NCI-H345 treated with DMSO at 0.1 percent for 48 hours (cell line): ENCODE measurements around the gene ERGIC2.

Experiments
- DNase-seq: peaks from one replicate; lab custom pipeline; 2025; ENCODE audit not compliant: unreplicated experiment; lab: John Stamatoyannopoulos, UW

Gene ERGIC2

DNA sequence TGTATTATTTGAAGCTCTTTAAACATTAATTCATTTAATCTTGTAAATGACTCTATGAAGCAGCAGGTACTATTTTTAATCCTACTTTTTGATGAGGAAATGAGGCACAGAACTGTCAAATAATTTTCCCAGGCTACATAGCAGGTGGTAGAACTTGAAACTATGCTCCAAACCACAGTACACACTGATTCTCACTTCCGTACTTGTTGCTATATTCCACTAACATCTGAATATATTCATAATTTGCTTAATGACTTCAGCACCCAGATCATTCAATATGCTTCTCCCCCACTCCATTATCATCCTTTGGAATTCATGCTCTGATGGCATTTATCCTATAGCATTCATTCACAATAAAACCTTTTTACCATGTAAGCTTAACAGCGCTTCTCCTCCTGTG lies 4.9 kb downstream of the ERGIC2 start:
- DNase-seq, result no peak

DNA sequence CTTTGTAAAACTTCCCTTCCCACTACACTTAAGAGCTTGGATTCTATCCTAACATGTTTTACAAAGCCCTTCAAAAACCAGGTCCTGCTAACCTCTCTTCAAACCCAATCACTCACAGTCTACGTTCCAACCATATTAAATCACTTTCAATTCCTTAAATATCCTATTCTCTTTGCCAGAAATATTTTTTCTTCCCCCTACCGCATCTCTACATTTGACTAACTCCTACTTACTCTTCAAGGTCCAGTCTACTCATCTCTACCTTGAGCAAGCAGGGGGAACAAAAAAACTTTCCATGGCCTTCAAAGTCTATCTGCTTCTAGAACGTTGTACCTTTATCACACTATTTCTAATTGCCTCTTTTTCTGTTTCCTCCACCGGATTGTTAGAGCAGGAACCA lies 6.1 kb downstream of the ERGIC2 start:
- no peak for DNase-seq

DNA sequence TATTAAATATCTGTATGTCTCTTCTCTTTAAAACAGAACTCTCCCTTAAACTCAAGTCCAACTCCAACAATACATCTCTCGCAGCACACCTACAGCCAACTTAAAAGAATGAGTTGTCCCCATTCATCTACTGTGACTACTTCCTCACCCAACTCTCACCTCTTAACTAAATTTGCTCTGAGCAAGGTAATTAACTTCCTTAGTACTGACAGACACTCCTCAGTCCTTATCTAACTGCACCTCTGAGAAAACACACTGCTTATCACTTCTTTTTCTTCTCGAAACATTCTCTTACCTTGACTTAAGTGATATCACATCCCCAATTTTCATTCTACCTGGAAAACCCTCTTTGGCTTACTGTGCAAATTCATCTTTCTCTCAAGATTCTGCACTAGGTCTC lies 7.0 kb downstream of the ERGIC2 start:
- DNase-seq, result no peak

- no peak for DNase-seq
Observed at GRCh38 chr12:29365091-29365490, 15.9 kb downstream of the ERGIC2 start.

- no peak for DNase-seq
Observed at GRCh38 chr12:29354954-29355353, 26.0 kb downstream of the ERGIC2 start.

DNA sequence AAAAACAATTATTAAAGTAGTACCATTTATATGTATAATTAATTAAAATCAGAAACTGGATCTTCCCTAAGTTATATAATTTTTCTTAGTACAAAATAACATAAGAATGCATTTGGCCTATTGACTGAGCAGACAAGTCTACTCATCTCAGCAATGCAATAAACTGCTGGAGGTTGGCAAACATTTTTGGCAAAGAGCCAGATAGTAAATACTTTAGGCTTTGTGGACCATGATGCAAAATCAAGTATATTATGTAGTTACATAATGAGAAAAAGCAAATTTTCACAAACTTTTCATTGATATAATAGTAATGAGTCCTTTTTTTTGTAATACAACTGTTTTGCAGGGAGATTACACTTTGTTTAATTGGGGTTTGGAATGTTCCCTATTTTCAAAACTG lies 30.9 kb downstream of the ERGIC2 start:
- peak; percentile 25 for DNase-seq

- DNase-seq, result no peak
Observed at GRCh38 chr12:29346769-29347421, 34.1 kb downstream of the ERGIC2 start.

- no peak for DNase-seq
Observed at GRCh38 chr12:29343022-29343799, 37.8 kb downstream of the ERGIC2 start.

DNA sequence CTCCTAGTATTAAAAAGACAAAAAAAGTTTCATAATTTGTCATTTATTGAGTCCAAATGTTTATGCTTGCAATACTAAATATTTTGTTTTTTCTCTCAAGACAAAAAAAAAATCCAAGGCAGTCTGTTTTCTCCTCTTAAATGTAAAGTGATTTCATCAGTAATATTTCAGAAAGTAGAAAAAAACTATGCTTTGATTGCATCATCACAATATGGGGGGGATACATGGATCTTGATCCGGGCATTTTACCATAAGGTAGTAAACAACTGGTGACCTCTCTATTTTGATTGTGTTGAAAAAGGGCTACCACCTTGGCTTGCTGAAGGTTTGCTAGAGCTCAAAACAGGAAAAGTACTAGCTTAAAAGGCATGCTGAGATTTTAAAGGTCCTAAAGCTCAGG lies 43.6 kb downstream of the ERGIC2 start:
- DNase-seq, result no peak

- DNase-seq, result no peak
Observed at GRCh38 chr12:29334937-29335336, 46.0 kb downstream of the ERGIC2 start.

DNA sequence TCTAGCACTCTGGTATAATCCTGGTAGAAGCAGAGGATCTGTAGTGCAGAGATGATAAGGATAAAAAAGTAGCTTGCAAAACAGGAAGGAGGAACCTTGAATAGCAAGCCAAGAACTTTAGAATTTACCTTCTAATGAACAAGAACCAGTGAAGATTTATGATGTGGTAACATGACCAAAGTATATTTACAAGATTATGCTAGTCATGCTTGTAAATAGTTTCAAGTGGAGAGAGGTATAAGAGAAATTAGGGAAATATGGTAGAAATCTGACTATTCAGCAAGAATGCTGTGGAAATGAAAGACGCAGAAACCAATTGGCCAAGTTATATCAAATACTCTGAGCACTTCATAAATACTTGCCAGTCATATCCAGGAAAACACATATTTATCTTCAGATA lies 47.8 kb downstream of the ERGIC2 start:
- DNase-seq, result no peak

GRCh38 chr12:29329411-29329810 lies 51.6 kb downstream of the ERGIC2 start:
- DNase-seq, result no peak

DNA sequence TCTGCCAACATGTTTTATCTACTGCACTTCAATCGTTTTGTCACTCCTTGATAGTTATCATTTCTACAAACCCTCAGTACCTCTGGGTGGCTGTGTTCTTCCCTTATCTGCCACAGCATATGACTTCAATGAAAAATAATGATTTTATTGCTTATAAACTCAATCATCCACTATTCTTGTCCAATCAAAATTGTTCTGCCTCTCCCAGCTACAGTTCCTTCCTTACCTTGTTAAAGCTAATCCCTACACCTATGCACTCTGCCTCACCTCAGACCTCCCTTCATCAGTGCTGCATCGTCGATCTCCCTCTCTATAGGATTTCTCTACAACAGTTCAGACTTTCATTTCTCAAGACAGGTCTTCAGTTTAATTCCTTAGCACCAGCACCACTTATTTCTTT lies 58.8 kb downstream of the ERGIC2 start:
- no peak for DNase-seq

- DNase-seq, result no peak
Observed at GRCh38 chr12:29320295-29321085, 60.5 kb downstream of the ERGIC2 start.

- peak; percentile 57 for DNase-seq
Observed at GRCh38 chr12:29317556-29318363, 63.2 kb downstream of the ERGIC2 start.

DNA sequence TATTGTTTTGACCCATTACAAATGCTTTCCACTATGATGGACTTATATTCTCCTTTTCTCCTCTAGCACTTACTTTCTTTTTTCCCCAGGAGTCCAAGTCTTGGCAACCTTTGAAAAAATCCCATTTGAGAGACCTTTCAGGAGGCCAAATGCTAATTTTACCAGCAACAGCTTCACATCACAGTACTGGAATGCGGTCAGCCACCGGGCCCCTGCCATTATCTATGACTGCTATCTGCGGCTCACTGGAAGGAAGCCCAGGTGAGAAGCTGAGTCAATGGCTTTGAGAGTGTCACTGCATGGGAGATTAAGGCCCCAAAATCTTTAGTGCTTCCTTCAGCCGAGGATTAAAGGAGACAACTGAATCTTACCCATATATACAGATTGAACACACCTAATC lies 64.2 kb downstream of the ERGIC2 start:
- DNase-seq, result no peak

GRCh38 chr12:29314416-29314815 lies 66.6 kb downstream of the ERGIC2 start:
- no peak for DNase-seq

DNA sequence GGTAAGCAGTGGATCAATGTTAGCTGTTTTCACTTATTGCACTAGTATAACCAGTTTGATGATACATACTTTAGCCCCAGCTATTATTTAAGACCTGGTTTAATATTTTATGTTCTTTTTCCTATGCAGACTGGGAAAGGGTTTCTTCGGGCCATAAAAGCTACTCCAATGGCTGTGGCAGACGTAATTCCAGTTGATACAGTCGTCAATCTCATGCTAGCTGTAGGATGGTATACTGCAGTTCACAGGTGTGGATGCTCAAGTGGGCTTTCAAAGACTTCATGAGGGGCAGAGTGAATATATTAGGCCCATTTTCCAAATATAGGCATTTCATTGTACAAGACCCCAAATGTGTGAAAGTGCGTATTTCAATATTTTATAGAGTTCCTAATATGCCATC lies 70.1 kb downstream of the ERGIC2 start:
- no peak for DNase-seq

GRCh38 chr12:29309320-29309902 lies 71.6 kb downstream of the ERGIC2 start:
- no peak for DNase-seq

GRCh38 chr12:29306682-29307081 lies 74.3 kb downstream of the ERGIC2 start:
- no peak for DNase-seq

DNA sequence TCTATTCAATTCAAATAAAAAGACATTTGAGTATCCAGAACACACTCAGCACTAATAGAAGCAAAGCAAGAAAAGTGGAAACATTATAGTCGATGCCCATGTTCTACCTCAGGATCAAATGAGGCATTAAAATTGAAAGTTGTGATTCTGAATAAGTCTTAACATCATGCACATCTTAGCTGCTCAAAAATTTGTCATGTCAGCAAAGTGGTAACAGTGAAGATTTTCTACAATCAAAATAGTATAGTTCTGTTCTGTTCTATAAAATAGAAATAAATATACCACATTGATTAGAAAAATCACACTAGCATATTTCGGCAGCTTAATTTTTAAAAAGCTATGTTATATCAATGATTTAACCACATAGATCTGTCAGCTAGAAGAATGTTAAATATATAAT lies 74.7 kb downstream of the ERGIC2 start:
- DNase-seq, result no peak
